PC-3 (cell line): Measurements from ENCODE around the gene ADD3. TPM values are rescaled to one million over a fixed set of nuclear protein-coding genes. Genes with fewer than 3 reads are reported as not detected.

Experiments used
- ATAC-seq: fragments of 200-7000 bp; cut with Tn5 transposase; 2 replicates; pipeline ENCODE4 v1.9.1; 2020; ENCODE audit warnings: mild to moderate bottlenecking, moderate library complexity
- BruUV-seq: library from RNA; stranded (reverse); fragments of 400-500 nt; replicated peaks from 2 replicates; lab custom pipeline; 2021; lab: Mats Ljungman, UMichigan
- CTCF ChIA-PET: fragments of 300-600 bp; sonication (Branson Sonifier 250); formaldehyde crosslinking; loops from one replicate; lab custom pipeline; 2022; ENCODE audit warnings: antibody characterized with exemption; lab: Charles Lee
- POLR2A ChIA-PET: fragments of 300-600 bp; sonication (Branson Sonifier 250); formaldehyde crosslinking; loops from one replicate; lab custom pipeline; 2022; ENCODE audit warnings: antibody characterized with exemption; ENCODE audit not compliant: unreplicated experiment; lab: Charles Lee
- DNase-seq: peaks from one replicate; pipeline ENCODE4 v3.0.0-alpha.2; 2015
- H2AFZ ChIP-seq: fragments of 300-600 bp; sonication (generic); 2 replicates; pipeline ENCODE4 v1.6.0; 2016; ENCODE audit warnings: antibody characterized with exemption, low read length
- H3F3A ChIP-seq: fragments of 300-600 bp; sonication (generic); one replicate; pipeline ENCODE4 v1.6.0; 2017; ENCODE audit warnings: antibody characterized with exemption, low read length, control low read depth, mild to moderate bottlenecking; ENCODE audit not compliant: unreplicated experiment
- H3K27ac ChIP-seq: fragments of 300-600 bp; sonication (generic); 2 replicates; pipeline ENCODE4 v1.5.1; 2016; ENCODE audit warnings: mild to moderate bottlenecking, low read length
- H3K27me3 ChIP-seq: fragments of 300-600 bp; sonication (generic); 2 replicates; pipeline ENCODE4 v1.6.1; 2016; ENCODE audit warnings: low read length, mixed read lengths
- H3K36me3 ChIP-seq: fragments of 300-600 bp; sonication (generic); 2 replicates; pipeline ENCODE4 v1.6.1; 2016; ENCODE audit warnings: low read depth, mixed run types, low read length, mixed read lengths
- H3K4me1 ChIP-seq: fragments of 300-600 bp; sonication (generic); 2 replicates; pipeline ENCODE4 v1.5.1; 2016; ENCODE audit warnings: low read length; ENCODE audit not compliant: insufficient read depth
- H3K4me2 ChIP-seq: fragments of 300-600 bp; sonication (generic); 2 replicates; pipeline ENCODE4 v1.6.0; 2016; ENCODE audit warnings: low read length
- H3K4me3 ChIP-seq: fragments of 300-600 bp; sonication (generic); 2 replicates; pipeline ENCODE4 v1.5.1; 2016; ENCODE audit warnings: mild to moderate bottlenecking, low read length, mixed read lengths
- H3K79me2 ChIP-seq: fragments of 300-600 bp; sonication (generic); 2 replicates; pipeline ENCODE4 v1.6.1; 2017; ENCODE audit warnings: low read length, mixed read lengths
- H3K9ac ChIP-seq: fragments of 300-600 bp; sonication (generic); 2 replicates; pipeline ENCODE4 v1.6.0; 2016; ENCODE audit warnings: mild to moderate bottlenecking, low read length
- H3K9me2 ChIP-seq: fragments of 300-600 bp; sonication (generic); replicated peaks from 2 replicates; pipeline ENCODE4 v1.6.1; 2016; ENCODE audit warnings: mixed run types, low read length, mixed read lengths
- H3K9me3 ChIP-seq: fragments of 300-600 bp; sonication (generic); 2 replicates; pipeline ENCODE4 v1.6.1; 2016; ENCODE audit warnings: low read length, mixed read lengths
- H4K20me1 ChIP-seq: fragments of 300-600 bp; sonication (generic); 2 replicates; pipeline ENCODE4 v1.6.1; 2016; ENCODE audit warnings: low read length, mixed read lengths
- CTCF ChIP-seq: fragments of 300-600 bp; sonication (generic); conservative IDR thresholded peaks from 2 replicates; pipeline ENCODE4 v1.5.1; 2017; ENCODE audit warnings: antibody characterized with exemption, low read depth, mild to moderate bottlenecking, low read length
- EZH2 ChIP-seq: fragments of 300-600 bp; sonication (generic); IDR thresholded peaks from one replicate; pipeline ENCODE4 v1.6.1; 2017; ENCODE audit warnings: antibody characterized with exemption, mild to moderate bottlenecking, low read length; ENCODE audit not compliant: unreplicated experiment
- EZH2phosphoT487 ChIP-seq: fragments of 300-600 bp; sonication (generic); IDR thresholded peaks from 2 replicates; pipeline ENCODE4 v1.6.1; 2018; ENCODE audit warnings: mild to moderate bottlenecking, antibody characterized with exemption, low read length, borderline replicate concordance
- intact Hi-C: fragments of 100-400 bp; cut with micrococcal nuclease; formaldehyde crosslinking; loops from 2 replicates; pipeline ENCODE4 v1.9.0; 2023
- total RNA-seq: library from RNA; depleted of rRNA; stranded (reverse); fragments of >200 nt; gene quantifications from 2 replicates; pipeline ENCODE4 v1.2.3, GENCODE V29; 2014

ADD3 gene
- total RNA-seq, 1 experiment from 2014 or later, result 25.7 TPM

GRCh38 chr10:110040767-110041478 lies 33.1 kb downstream of the ADD3 start:
- Histone ChIP-seq H3K27ac (no peak overlapping the region), H3K9me3 (no peaks in the 10 kb centered on the region), H3K4me1 (no peaks in the 10 kb centered on the region), H4K20me1 (no peaks in the 10 kb centered on the region), H3K79me2 (0 out of 2 replicates have a peak, but pooled peaks cover 3% of the 10 kb centered on the region), H3K27me3 (no peaks in the 10 kb centered on the region), H2AFZ (no peak overlapping the region), H3K9ac (no peak overlapping the region), H3K4me3 (no peak overlapping the region), H3K4me2 (no peak overlapping the region), H3F3A (no peaks in the 10 kb centered on the region), H3K9me2 (no peaks in the 10 kb centered on the region), H3K36me3 (no peaks in the 10 kb centered on the region)
- TF ChIP-seq EZH2, result no peak
- TF ChIP-seq EZH2phosphoT487, result no peak
- no peak for TF ChIP-seq CTCF
- ChIA-PET CTCF (no interaction called here), POLR2A (no interaction called here)
- intact Hi-C loops, result no loop called here
- BruUV-seq, result no TSS peak
- no peak for ATAC-seq
- no peak for DNase-seq

GRCh38 chr10:110041479-110041829 lies 33.7 kb downstream of the ADD3 start:
- H3K79me2 ChIP-seq, result 0 out of 2 replicates have a peak, but pooled peaks cover 3% of the 10 kb centered on the region
- ChIA-PET CTCF (no interaction called here), POLR2A (no interaction called here)
- H4K20me1 ChIP-seq, result no peaks in the 10 kb centered on the region
- H3K36me3 ChIP-seq, result no peaks in the 10 kb centered on the region
- no peaks in the 10 kb centered on the region for H3F3A ChIP-seq
- no peak overlapping the region for H2AFZ ChIP-seq
- no peaks in the 10 kb centered on the region for H3K9me3 ChIP-seq
- H3K27me3 ChIP-seq, result no peaks in the 10 kb centered on the region
- TF ChIP-seq CTCF (no peak), EZH2 (no peak), EZH2phosphoT487 (no peak)
- intact Hi-C loops, result no loop called here
- H3K4me3 ChIP-seq, result no peak overlapping the region
- H3K27ac ChIP-seq, result no peak overlapping the region
- H3K9me2 ChIP-seq, result no peaks in the 10 kb centered on the region
- H3K9ac ChIP-seq, result no peak overlapping the region
- ATAC-seq, result no peak
- BruUV-seq, result no TSS peak
- H3K4me1 ChIP-seq, result no peaks in the 10 kb centered on the region
- H3K4me2 ChIP-seq, result no peak overlapping the region
- no peak for DNase-seq

DNA sequence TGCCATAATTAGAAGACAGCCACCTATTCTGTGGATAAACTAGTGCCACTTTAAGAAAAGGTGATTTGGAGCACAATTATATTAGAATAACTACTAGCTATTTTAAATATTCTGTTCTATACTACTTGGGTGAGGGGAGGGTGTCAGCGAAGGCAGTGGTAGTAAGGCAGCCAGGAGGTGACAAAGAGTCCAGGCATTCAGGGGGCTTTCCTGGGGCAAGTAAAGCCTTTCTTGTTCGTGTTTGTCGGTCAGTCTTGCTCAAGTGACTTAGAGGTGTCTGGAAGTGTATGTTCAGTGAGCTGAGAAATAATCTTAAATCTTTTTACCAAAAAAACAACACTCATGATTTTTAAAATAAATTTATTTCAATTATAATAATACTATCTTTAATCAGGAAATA lies 34.4 kb downstream of the ADD3 start:
- no peaks in the 10 kb centered on the region for H3K9me2 ChIP-seq
- H4K20me1 ChIP-seq, result no peaks in the 10 kb centered on the region
- no peaks in the 10 kb centered on the region for H3F3A ChIP-seq
- DNase-seq (no peak), ATAC-seq (no peak)
- TF ChIP-seq EZH2phosphoT487, result no peak
- TF ChIP-seq EZH2, result no peak
- no peak for TF ChIP-seq CTCF
- POLR2A ChIA-PET, result no interaction called here
- no peaks in the 10 kb centered on the region for H3K36me3 ChIP-seq
- H2AFZ ChIP-seq, result no peak overlapping the region
- no peak overlapping the region for H3K4me2 ChIP-seq
- intact Hi-C loops, result no loop called here
- no peak overlapping the region for H3K4me3 ChIP-seq
- H3K9me3 ChIP-seq, result no peaks in the 10 kb centered on the region
- H3K4me1 ChIP-seq, result no peaks in the 10 kb centered on the region
- CTCF ChIA-PET, result no interaction called here
- H3K79me2 ChIP-seq, result 0 out of 2 replicates have a peak, but pooled peaks cover 3% of the 10 kb centered on the region
- H3K27ac ChIP-seq, result no peak overlapping the region
- no peak overlapping the region for H3K9ac ChIP-seq
- no TSS peak for BruUV-seq
- H3K27me3 ChIP-seq, result no peaks in the 10 kb centered on the region
